Central memory CD8-positive, alpha-beta T cell (primary cell): ENCODE data around the gene ZHX3.
A peak's percentile ranks its signal among the peaks of the same experiment; 100 is the strongest.

ENCODE experiments used
- ATAC-seq: fragments of 150-1000 bp; cut with Tn5 transposase; replicated peaks from 2 replicates; pipeline ENCODE4 v1.10.0; 2022; ENCODE audit warnings: mild to moderate bottlenecking, moderate FRiP score, moderate number of reproducible peaks; ENCODE audit not compliant: poor library complexity, severe bottlenecking; ENCODE audit errors: extremely low read depth
- DNase-seq, 2 donors: peaks; one replicate each; pipeline ENCODE4 v3.0.0; 2021; ENCODE audit warnings: low spot score in 2 of 2
- H3K27ac Mint-ChIP-seq: one replicate; pipeline ENCODE4 v1.8.0; 2022; ENCODE audit warnings: low read depth, mild to moderate bottlenecking, moderate library complexity, mixed read lengths
- H3K27me3 Mint-ChIP-seq: one replicate; pipeline ENCODE4 v1.8.0; 2022; ENCODE audit warnings: mixed read lengths
- H3K36me3 Mint-ChIP-seq: one replicate; pipeline ENCODE4 v1.8.0; 2022; ENCODE audit warnings: mild to moderate bottlenecking, moderate library complexity, mixed read lengths; ENCODE audit not compliant: insufficient read depth
- H3K4me1 Mint-ChIP-seq: one replicate; pipeline ENCODE4 v1.8.0; 2022; ENCODE audit warnings: mixed read lengths
- H3K4me3 Mint-ChIP-seq: one replicate; pipeline ENCODE4 v1.8.0; 2022; ENCODE audit warnings: mild to moderate bottlenecking, moderate library complexity, mixed read lengths
- H3K9me3 Mint-ChIP-seq: one replicate; pipeline ENCODE4 v1.8.0; 2022; ENCODE audit warnings: mixed read lengths

ZHX3 gene

DNA sequence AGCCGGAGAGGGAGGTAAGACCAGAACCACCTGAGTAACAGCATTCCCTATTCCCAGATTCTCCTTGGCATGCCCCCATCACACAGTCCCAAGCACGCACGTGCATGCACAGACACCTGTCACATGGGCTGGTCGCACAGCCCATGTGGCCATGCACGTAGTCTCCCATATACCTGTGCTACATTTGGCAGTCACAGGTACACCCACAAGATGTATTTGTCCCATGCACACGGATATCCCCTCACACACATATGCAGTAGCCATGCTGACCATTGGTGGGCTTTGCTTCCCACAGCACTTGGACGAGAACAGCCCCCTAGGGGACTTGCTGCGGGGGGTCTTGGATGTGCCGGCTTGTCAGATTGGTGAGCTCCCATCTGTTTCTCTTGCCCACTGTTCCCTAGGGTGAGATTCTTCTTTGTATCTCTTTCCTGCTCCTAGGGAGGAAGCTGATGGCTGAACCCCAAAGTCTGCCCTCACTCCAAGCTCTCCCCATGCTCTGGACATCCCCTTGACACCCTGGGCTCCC, 148.3 kb downstream of the ZHX3 start:
- no peak overlapping the region for H3K4me3 Mint-ChIP-seq
- H3K27ac Mint-ChIP-seq, result peak overlapping the region; percentile 6
- DNase-seq (no peak), ATAC-seq (no peak)
- no peaks in the 10 kb centered on the region for H3K27me3 Mint-ChIP-seq
- H3K4me1 Mint-ChIP-seq, result peaks cover 35% of the 10 kb centered on the region
- H3K9me3 Mint-ChIP-seq, result no peaks in the 10 kb centered on the region
- peaks cover 62% of the 10 kb centered on the region for H3K36me3 Mint-ChIP-seq

DNA sequence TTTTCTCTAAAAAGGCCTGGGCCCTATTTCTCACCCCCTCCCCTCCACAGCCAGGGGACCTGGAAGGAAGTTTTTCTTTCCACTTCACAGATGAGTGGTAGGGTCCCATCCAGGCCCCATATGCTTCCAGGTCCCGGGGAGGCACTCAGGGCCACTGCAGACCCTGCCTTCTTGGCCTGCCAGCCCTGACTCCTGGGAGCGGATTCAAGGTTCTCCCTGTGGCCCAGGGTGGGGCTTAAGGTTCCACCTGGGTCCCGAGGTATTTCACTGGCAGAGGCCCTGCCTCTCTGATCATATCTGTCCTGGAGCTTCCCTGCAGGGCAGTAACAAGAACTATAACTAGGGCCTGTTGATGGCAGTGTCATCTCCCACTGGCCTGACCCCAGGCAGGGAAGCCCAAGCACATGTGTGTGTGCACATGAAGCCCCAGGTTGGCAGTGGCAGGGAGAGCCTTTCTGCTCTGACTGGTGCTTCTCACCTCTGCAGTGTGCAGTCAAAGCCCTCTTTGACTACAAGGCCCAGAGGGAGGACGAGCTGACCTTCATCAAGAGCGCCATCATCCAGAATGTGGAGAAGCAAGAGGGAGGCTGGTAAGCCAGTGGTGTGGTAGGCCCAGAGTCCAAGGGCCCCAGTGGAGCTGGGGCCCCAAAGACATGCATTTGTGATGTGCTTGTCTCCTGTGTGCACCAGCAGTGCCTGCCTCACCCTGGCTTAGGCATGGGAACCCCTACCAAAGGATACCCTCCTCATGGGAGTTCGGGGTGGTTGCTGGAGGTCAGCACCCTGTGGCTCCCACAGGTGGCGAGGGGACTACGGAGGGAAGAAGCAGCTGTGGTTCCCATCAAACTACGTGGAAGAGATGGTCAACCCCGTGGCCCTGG, 149.0 kb downstream of the ZHX3 start:
- peaks cover 65% of the 10 kb centered on the region for H3K36me3 Mint-ChIP-seq
- no peaks in the 10 kb centered on the region for H3K9me3 Mint-ChIP-seq
- H3K27ac Mint-ChIP-seq, result peak overlapping the region; percentile 91

DNA sequence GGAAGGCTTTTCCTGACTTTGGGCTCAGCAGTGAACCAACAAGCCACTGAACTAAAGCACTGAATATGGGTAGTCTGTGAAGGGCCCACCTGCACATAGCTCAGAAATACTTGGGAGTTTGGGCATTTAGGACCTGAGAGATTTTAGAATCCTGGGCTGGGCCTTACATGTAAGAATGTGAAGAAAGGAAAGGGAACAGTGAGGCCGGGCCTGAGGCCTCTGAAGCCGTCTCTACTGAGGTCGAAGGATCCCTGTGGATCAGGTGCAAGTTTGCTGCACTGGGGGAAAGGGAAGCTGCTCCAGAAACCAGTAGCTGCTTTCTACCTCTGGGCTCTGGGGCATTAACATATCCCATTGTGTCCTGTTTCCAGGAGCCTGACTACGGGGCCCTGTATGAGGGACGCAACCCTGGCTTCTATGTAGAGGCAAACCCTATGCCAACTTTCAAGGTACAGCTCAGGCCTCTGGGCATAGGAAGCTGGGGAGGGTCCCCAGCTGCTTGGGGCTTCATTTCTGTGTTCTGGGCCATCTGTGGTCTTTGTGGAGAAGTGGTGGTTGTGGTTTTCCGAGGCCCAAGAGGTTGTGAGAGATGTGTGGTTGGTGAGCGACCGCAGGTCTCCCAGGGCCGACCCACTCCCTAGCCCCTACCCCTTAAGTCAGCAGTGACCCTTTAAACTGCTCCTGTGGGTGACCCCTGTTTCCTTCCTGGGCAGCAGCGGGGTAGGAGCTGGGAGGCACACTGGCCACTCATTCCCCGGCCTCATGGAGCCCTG, 149.9 kb downstream of the ZHX3 start:
- DNase-seq, result no peak
- no peak for ATAC-seq
- Mint-ChIP-seq H3K36me3 (peaks cover 59% of the 10 kb centered on the region), H3K4me1 (peaks cover 47% of the 10 kb centered on the region), H3K27ac (peak overlapping the region; percentile 91), H3K4me3 (no peak overlapping the region), H3K9me3 (no peaks in the 10 kb centered on the region), H3K27me3 (no peaks in the 10 kb centered on the region)

More for the DNA sequence above, 149.0 kb downstream of the ZHX3 start:
- Mint-ChIP-seq H3K4me3 (no peak overlapping the region), H3K4me1 (peaks cover 42% of the 10 kb centered on the region), H3K27me3 (no peaks in the 10 kb centered on the region)
- ATAC-seq (no peak), DNase-seq (no peak)

DNA sequence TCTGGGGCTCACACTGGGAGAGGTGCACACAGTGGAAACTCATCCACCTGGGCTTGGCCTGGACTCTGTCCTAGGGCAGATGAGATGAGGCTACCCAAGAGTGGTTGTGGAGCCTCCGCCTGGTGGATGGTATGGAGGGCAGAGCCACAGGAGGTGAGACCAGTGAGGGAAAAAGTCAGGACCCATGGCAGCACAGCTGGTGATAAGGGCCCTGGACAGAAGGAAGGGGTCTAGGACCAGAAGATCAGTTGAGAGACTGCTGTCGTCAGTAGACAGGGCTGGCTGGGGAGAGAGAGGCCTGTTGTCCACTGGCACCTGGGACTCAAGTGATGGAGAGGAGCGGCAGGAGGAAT, 150.4 kb downstream of the ZHX3 start:
- H3K27ac Mint-ChIP-seq, result peak overlapping the region; percentile 91
- DNase-seq, result no peak
- no peak for ATAC-seq
- H3K4me1 Mint-ChIP-seq, result peaks cover 51% of the 10 kb centered on the region
- no peaks in the 10 kb centered on the region for H3K9me3 Mint-ChIP-seq
- peaks cover 56% of the 10 kb centered on the region for H3K36me3 Mint-ChIP-seq
- no peak overlapping the region for H3K4me3 Mint-ChIP-seq
- H3K27me3 Mint-ChIP-seq, result no peaks in the 10 kb centered on the region

DNA sequence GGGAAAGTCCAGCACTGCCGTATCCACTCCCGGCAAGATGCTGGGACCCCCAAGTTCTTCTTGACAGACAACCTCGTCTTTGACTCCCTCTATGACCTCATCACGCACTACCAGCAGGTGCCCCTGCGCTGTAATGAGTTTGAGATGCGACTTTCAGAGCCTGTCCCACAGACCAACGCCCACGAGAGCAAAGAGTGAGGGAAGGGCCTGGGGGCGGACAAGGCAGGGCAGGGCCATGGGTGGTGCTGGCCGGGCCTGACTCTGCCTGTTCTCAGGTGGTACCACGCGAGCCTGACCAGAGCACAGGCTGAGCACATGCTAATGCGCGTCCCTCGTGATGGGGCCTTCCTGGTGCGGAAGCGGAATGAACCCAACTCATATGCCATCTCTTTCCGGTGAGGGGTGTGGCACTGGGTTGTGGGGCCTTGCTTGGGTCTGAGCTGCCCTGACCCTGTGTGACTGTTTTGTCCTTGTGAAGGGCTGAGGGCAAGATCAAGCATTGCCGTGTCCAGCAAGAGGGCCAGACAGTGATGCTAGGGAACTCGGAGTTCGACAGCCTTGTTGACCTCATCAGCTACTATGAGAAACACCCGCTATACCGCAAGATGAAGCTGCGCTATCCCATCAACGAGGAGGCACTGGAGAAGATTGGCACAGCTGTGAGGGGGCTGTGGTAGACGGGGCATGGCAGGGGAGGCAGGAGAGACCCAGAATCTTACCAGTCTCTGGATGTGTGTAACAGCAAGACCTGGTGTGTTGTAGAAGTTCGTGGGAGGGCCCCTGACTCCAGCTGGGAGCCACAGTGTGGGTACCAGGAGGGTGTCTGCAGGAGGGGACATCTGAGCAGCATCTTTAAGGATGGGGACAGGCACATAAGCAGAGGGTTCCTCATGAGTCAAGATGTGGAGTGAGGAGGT, 151.1 kb downstream of the ZHX3 start:
- Mint-ChIP-seq H3K36me3 (peaks cover 55% of the 10 kb centered on the region), H3K9me3 (no peaks in the 10 kb centered on the region), H3K4me3 (no peak overlapping the region), H3K27ac (peak overlapping the region; percentile 91), H3K27me3 (no peaks in the 10 kb centered on the region), H3K4me1 (peaks cover 51% of the 10 kb centered on the region)
- DNase-seq, result no peak
- ATAC-seq, result no peak

DNA sequence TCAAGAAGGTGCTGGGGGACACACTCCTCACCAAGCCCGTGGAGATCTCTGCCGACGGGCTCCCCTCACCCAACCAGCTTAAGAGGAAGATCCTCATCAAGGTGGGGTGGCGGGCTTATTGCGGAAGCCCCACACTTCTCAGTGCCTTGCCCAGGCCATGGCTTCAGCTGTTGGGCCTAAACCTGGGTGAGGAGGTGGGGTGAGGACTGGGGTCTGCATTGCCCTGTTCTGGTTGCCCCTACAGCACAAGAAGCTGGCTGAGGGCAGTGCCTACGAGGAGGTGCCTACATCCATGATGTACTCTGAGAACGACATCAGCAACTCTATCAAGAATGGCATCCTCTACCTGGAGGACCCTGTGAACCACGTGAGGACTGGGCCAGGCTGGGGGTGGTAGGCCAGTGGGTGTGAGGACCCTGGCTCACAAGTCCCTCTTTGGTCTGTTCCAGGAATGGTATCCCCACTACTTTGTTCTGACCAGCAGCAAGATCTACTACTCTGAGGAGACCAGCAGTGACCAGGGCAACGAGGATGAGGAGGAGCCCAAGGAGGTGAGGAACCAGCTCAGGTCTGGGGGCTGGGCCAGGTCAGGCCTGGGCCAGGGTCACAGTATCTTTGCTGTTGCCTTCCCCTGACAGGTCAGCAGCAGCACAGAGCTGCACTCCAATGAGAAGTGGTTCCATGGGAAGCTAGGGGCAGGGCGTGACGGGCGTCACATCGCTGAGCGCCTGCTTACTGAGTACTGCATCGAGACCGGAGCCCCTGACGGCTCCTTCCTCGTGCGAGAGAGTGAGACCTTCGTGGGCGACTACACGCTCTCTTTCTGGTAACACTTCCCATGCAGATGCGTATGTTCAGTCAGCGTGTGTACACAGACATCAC, 152.3 kb downstream of the ZHX3 start:
- peaks cover 54% of the 10 kb centered on the region for H3K4me1 Mint-ChIP-seq
- no peak for ATAC-seq

DNA sequence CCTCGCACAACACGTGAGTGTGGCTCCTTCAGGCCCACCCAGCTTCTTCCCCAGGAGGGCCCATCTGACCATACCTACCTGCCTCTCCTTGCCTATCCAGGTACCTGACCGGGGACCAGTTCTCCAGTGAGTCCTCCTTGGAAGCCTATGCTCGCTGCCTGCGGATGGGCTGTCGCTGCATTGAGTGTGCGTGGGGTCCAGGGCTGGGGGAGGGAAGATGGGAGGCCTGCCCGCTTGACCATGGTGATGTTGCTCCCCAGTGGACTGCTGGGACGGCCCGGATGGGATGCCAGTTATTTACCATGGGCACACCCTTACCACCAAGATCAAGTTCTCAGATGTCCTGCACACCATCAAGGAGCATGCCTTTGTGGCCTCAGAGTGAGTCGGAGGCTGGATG, 153.7 kb downstream of the ZHX3 start:
- ATAC-seq, result no peak

More for the DNA sequence above, 152.3 kb downstream of the ZHX3 start:
- peak overlapping the region; percentile 98 for H3K27ac Mint-ChIP-seq
- H3K9me3 Mint-ChIP-seq, result no peaks in the 10 kb centered on the region
- no peaks in the 10 kb centered on the region for H3K27me3 Mint-ChIP-seq
- no peak overlapping the region for H3K4me3 Mint-ChIP-seq
- peaks cover 49% of the 10 kb centered on the region for H3K36me3 Mint-ChIP-seq
- no peak for DNase-seq

DNA sequence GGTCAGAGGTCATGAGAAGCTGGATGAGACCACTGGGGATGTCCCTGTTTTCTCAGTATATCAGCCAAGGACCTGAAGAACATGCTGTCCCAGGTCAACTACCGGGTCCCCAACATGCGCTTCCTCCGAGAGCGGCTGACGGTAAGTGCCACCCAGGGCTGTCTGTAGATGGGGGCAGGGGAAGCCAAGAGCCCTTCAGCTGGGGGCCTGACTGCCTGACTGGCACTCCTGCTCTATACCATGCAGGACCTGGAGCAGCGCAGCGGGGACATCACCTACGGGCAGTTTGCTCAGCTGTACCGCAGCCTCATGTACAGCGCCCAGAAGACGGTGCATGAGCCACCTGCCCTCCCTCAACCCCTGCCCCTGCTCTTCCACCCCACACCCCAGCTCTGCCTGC, 155.1 kb downstream of the ZHX3 start:
- no peak for DNase-seq
- H3K36me3 Mint-ChIP-seq, result peaks cover 37% of the 10 kb centered on the region
- peak overlapping the region; percentile 98 for H3K27ac Mint-ChIP-seq
- H3K4me3 Mint-ChIP-seq, result no peak overlapping the region
- peaks cover 78% of the 10 kb centered on the region for H3K4me1 Mint-ChIP-seq
- no peaks in the 10 kb centered on the region for H3K27me3 Mint-ChIP-seq
- ATAC-seq, result no peak
- no peaks in the 10 kb centered on the region for H3K9me3 Mint-ChIP-seq

More for the DNA sequence above, 153.7 kb downstream of the ZHX3 start:
- Mint-ChIP-seq H3K4me3 (no peak overlapping the region), H3K9me3 (no peaks in the 10 kb centered on the region), H3K27me3 (no peaks in the 10 kb centered on the region), H3K27ac (peak overlapping the region; percentile 98), H3K4me1 (peaks cover 66% of the 10 kb centered on the region), H3K36me3 (peaks cover 45% of the 10 kb centered on the region)
- DNase-seq, result no peak

DNA sequence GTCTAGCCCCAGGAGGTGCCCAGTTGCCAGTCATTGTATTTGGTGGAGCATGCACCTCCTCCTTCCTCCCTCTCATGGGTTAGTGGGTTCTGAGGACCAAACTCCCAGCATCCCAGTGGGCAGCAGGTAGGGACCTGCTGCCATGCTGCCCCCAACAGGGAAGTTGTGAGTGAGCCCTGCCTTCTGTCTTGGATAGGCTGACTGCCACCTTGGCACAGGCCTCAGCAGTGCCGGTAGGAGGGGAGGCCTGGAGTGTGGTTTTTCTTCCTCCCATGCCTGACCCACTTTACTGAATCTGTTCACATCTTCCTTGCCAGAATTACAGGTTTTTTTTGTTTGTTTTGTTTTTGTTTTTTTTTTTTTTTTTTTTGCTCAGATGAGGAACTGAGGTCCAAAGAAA, 155.6 kb downstream of the ZHX3 start:
- DNase-seq (no peak), ATAC-seq (no peak)
- Mint-ChIP-seq H3K9me3 (no peaks in the 10 kb centered on the region), H3K36me3 (peaks cover 37% of the 10 kb centered on the region), H3K4me3 (peak overlapping the region; percentile 26), H3K27me3 (no peaks in the 10 kb centered on the region), H3K27ac (peak overlapping the region; percentile 98), H3K4me1 (peaks cover 78% of the 10 kb centered on the region)

DNA sequence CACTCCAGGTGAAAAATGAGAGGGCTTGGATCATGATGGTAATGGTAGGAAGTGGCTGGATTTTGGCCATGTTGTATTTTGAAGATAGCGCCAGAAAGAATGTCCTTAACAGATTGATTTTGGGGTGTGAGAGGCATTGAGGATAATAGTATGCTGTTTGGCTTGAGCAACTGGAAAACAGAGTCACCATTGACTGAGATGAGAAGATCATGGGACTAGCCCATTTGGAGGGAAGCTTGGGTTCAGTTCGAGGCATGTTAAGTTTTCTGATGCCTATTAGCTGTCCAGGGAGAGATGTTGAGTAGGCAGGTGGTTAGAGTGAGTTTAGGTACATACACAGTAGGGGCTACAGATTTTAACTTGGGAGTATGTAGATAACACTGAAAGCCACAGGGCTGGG, 156.8 kb downstream of the ZHX3 start:
- H3K9me3 Mint-ChIP-seq, result no peaks in the 10 kb centered on the region
- H3K4me3 Mint-ChIP-seq, result peak overlapping the region; percentile 77
- H3K36me3 Mint-ChIP-seq, result peaks cover 35% of the 10 kb centered on the region

DNA sequence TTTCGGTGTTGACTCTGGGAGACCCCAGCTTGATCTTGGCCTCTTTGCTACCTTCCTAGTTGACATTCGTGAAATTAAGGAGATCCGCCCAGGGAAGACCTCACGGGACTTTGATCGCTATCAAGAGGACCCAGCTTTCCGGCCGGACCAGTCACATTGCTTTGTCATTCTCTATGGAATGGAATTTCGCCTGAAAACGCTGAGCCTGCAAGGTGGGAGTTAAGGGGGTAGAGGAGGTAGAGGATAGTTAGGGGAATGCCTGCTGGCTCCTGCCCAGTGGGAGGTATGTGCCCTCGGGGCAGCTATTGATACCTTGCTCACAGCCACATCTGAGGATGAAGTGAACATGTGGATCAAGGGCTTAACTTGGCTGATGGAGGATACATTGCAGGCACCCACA, 158.0 kb downstream of the ZHX3 start:
- no peak for ATAC-seq
- H3K4me3 Mint-ChIP-seq, result peak overlapping the region; percentile 77
- peaks cover 93% of the 10 kb centered on the region for H3K4me1 Mint-ChIP-seq
- no peaks in the 10 kb centered on the region for H3K27me3 Mint-ChIP-seq
- no peak for DNase-seq
- peak overlapping the region; percentile 98 for H3K27ac Mint-ChIP-seq
- peaks cover 33% of the 10 kb centered on the region for H3K36me3 Mint-ChIP-seq
- no peaks in the 10 kb centered on the region for H3K9me3 Mint-ChIP-seq

More for the DNA sequence above, 156.8 kb downstream of the ZHX3 start:
- peaks cover 82% of the 10 kb centered on the region for H3K4me1 Mint-ChIP-seq
- H3K27ac Mint-ChIP-seq, result peak overlapping the region; percentile 98
- DNase-seq (no peak), ATAC-seq (no peak)
- no peaks in the 10 kb centered on the region for H3K27me3 Mint-ChIP-seq
